GM21737 (cell line): ENCODE measurements around the gene CHCHD2.
"Not testable (repeated sequence)": the region's sequence is repeated elsewhere in the genome, so short reads cannot be mapped to it uniquely, and the experiment has no call there.

ENCODE experiments used
- ATAC-seq: cut with Tn5 transposase; IDR thresholded peaks from one replicate; pipeline ENCODE4 v1.9.1; 2021; ENCODE audit warnings: mild to moderate bottlenecking, moderate library complexity; ENCODE audit not compliant: unreplicated experiment

CHCHD2 gene, protein sequence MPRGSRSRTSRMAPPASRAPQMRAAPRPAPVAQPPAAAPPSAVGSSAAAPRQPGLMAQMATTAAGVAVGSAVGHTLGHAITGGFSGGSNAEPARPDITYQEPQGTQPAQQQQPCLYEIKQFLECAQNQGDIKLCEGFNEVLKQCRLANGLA

DNA sequence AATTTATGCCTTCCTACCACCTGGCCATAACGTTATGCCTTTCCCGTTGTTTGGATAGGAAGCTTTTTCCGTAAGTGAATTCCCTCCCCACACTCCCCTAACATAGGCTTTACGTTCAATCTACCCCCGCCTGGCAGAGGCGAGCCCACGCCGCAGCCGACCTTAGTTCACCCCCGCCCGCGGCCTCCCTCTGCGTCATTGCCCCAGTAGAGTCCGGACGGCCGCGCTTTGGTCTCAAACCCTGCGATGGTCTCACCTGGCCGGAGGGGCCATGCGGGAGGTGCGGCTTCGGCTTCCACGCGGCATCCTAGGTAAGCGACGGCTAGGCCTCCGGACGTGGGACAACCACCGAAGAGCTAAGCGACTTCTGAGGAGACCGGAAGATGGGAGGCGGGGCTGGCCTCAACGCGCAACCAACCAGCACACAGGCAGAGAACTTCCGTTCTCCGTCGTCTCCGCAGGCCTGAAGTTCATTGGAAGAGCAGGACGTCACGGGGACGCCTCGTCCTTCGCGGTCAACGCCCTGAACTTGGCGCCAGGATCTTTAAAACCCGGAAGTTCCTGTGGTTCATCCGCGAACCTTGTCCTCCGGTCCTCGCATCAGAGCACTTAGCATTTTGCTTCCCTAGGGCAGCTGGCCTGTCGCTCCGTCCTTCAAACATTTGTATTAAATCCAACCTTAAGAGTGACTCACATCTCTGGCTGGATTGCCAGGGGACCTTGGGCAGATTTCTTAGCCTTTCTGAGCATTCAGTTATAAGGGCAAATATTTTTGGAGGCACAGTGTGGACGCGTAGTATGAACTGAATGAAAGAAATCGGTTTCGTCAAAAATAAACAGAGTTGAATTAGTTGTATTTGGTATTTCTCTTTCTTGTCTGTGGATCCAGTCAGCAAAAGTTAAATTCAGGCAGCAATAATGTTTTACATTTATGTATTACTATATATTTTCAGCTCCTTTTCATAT lies at the start of gene CHCHD2:
Gene CHCHD2 (minus strand): TSS at position 369 of the 966 bp plus-strand sequence. CDS start 63 bp downstream, at position 306.
- ATAC-seq, result peak; percentile 100

DNA sequence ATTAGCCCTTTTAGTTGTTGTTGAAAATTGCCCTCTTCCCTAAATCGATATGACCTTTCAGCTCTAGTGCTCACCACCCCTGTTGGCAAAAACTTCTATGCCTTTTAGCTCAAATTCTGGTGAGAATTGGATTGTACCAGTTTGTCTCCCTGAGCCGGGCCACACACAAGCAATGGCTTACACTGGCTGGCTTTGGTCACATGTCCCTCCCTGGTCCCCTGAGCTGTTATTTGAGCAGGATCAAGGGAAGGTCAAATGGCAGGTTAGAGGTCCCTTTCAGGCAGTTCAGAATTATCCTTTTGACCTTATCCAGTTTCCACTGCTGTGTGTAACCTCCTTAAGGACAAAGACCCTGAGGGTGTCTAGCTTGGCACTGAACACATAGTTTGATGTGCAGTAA lies 24.8 kb upstream of the CHCHD2 start:
- not testable (repeated sequence) for ATAC-seq

DNA sequence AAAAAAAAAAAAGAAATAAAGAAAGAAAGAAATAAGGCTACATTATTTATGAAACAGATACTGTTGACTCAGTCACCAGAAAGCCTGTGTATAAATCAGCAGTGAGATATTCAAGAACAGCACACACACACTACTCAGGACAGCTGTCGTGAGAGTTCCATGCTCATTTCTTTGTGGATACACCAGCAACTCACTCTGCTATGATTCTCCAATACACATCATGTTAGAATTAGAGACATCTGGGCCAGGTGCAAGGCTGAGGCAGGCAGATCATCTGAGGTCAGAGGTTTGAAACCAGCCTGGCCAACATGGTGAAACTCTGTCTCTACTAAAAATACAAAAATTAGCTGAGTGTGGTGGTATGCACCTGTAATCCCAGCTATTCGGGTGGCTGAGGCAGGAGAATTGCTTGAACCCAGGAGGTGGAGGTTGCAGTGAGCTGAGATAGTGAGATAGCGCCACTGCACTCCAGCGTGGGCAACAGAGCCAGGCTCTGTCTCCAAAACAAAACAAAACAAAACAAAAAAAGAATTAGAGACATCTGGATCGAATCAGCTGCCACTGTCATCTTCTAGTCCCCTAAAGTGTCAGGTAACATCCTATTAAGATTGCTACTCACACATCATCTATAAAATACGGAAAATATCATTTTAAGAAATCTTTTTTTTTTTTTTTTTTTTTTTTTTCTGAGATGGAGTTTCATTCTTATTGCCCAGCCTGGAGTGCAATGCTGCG lies 21.1 kb upstream of the CHCHD2 start:
- ATAC-seq, result no peak

DNA sequence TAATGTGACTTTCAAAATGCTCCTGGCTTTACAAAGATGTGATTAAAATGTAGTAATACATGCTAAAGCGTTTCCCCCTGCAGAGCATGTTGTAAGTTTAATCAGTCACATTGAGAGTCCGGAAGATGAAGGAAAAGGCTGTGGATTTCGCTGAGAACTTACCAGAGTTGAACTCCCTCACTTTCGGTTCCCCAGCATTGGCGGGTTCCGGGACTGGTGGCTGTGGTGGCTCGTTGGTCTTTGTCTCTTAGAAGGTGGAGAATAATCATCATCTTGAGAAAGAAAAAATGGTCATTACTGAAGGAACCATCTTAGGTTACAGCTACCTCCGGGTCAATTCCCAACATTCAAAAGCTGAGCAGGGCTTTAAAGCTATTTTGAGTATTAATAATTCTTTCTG lies 19.6 kb upstream of the CHCHD2 start:
- ATAC-seq, result no peak

DNA sequence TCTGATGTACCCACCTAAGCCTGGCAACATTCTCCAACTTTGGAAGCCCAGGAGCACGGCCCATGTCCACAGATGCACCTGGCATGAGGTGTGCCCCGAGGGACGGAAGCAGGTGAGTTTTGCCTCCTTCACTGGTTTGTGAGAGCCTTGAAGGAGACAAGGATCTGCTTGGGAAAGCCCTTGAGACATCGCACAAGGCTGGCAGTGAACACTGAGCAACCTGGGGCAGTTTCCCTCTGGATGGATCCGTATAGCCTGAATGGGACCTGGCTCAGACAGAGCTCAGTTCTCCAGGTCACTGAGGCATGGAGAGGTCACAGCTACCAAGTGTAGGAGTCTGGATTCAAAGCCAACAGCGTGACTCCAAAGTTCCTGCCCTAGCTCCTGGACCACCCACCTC lies 18.7 kb upstream of the CHCHD2 start:
- ATAC-seq, result no peak

DNA sequence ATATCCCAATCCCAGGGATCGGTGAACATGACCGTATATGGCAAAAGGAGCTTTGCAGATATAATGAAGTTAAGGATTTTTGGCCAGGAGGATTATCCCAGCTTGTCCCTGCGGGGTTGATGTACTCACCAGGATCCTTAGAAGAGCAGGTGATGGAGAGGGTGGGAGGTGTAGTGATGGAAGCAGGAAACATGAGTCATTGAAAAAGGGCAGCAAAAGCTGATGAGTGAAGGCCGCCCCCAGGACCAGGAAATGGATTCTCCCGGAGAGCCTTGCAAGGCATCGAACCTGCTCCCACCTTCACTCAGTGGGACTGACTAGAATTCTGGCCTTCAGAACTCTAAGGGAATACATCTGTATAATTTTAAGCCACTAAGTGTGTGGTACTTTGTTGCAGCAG lies 15.2 kb upstream of the CHCHD2 start:
- no peak for ATAC-seq

DNA sequence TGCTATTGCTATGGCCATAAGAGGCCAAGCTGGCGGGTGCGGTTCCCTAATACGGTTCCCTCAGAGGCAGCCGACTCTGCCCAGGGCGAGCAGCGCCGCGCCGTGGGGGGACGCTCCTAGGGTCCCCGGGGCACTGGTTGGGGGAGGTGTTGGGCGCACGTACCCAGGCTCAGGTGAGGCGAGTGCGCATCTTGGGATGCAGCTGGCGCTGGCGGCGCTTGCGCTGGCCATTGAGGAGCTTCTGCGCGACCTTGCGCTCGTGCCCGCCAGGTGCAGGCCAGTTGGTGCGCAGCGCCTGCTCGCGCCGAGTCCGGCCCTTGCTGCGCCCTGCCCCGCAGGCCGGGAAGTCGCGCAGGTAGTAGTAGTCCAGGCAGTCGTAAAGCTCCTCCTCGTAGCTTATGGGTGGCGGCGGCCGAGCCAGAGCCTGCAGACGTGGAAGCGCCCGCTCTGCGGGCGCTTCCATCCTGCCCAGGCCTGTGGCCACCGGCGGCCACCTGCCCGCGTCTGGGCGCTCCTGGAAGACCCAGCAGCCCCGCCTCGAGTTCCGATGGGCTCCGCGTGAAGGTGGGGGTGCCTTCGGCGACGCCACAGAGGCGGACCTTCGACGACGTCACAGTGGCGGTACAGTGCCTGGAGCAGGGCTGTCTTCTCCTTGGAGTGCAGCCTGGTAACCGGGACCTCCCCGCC lies 9.7 kb upstream of the CHCHD2 start, which contains the start of gene NUPR2:
Gene NUPR2 (minus strand): TSS at position 566 of the 687 bp plus-strand sequence. CDS start 103 bp downstream, at position 463.
- no peak for ATAC-seq

DNA sequence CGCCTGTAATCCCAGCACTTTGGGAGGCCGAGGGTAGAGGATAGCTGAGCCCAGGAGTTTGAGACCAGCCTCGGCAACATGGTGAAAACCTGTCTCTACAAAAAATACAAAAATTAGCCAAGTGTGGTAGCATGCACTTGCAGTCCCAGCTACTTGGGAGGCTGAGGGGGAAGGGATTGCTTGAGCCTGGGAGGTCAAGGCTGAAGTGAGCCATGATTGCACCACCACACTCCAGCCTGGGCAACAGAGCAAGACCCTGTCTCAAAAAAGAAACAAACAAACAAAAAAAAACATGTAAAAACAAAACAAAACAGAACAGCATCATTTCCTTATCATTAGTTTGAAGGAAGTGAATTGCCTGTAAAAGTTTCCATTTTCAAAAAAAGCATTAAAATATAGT lies 6.0 kb upstream of the CHCHD2 start:
- not testable (repeated sequence) for ATAC-seq

DNA sequence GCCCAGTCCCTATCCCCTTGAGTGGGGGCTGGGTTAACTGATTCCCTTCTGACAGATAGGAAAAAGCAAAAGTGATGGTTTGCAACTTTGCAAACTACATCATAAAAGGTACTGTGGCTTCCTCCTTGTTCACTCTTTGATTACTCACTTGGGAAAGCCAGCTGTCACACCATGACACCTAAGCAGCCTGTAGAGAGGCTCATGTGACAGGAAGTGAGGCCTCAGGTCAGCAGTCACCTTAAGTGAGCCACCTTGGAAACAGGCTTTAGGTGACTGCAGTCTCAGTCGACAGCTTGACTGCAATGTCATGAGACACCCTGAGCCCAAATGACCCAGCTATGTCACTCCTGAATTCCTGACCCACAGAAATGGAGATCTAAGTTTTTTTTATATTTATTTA lies 4.3 kb upstream of the CHCHD2 start:
- ATAC-seq, result no peak

DNA sequence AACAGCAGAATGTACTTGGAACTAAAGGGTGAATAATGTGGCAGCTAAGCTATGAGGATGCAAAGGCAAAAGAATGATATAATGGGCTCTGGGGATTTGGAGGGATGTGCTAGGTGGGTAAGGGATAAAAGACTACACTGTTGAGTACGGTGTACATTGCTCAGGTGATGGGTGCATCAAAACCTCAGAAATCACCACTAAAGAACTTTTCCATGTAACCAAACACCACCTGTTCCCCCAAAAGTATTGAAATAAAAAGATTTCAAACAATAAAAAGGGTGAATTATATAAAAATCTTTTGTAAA lies 1.6 kb upstream of the CHCHD2 start:
- ATAC-seq, result no peak

DNA sequence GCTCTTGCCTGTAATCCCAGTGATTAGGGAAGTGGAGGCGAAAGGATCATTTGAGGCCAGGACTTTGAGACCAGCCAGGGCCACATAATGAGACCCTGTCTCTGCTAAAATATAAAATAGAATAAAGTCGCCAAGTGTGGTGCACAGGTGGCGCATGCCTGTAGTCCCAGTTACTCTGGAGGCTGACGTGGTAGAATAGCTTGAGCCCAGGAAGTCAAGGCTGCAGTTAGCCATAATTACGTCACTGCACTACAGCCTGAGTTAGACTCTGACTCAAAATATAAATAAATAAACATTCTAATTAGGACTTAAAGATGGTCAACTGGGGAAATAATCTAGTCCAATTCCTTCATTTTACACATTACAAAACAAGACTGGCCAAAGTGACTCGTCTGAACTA lies 768 bp downstream of the CHCHD2 start:
- no peak for ATAC-seq

DNA sequence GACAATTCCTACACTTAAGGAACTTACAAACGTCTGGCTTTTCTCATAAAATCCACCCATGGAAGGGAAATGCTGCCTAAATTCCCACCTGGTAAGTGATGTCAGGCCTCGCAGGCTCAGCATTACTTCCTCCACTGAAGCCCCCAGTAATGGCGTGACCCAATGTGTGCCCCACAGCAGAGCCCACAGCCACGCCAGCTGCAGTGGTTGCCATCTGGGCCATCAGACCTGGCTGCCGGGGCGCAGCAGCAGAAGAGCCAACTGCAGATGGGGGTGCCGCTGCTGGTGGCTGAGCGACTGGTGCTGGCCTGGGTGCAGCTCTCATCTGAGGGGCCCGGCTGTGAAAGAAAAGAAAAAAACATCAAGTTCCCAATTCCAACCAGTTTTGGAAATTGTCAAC lies 2.1 kb downstream of the CHCHD2 start:
- ATAC-seq, result not testable (repeated sequence)

DNA sequence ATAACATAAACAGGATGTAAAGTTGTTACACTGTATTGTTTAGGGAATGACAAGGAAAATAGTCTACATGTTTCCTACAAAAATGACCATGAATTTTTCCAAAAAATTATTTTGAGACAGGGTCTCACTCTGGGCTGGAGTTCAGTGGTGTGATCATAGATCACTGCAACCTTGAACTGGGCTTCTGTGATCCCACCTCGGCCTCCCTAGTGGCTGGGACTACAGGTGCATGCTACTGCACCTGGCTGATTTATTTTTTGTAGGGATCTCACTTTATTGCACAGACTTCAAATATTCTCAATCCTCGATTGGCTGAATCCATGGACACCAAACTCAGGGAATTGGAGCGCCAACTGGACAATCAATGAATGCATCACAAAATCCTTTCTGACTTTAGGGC lies 6.6 kb downstream of the CHCHD2 start:
- no peak for ATAC-seq

DNA sequence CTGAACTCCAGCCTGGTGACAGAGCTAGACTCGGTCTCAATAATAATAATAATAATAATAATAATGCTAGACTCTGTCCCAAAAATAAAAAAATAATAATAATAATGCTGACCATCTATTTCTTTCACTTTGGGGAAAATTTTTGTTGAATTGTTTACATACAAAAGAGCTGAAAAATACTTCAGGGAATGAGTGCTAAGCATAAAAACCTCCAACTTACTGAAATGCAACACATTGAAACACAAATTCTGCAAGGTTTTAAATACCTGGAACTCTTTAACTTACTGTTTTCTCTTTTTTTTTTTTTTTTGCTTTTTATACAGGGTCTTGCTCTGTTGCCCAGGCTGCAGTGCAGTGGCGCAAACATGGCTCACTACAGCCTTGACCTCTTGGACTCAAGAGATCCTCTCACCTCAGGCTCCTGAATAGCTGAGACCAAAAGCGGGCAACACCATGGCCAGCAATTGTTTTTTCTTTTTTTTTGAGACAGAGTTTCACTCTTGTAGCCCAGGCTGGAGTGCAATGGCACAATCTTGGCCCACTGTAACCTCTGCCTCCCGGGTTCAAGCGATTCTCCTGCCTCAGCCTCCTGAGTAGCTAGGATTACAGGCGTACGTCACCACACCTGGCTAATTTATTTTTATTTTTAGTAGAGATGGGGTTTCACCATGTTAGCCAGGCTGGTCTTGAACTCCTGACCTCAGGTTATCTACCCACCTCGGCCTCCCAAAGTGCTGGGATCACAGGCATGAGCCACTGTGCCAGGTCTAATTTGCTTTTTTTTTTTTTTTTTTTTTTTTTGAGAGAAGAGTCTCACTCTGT lies 7.9 kb downstream of the CHCHD2 start:
- not testable (repeated sequence) for ATAC-seq

DNA sequence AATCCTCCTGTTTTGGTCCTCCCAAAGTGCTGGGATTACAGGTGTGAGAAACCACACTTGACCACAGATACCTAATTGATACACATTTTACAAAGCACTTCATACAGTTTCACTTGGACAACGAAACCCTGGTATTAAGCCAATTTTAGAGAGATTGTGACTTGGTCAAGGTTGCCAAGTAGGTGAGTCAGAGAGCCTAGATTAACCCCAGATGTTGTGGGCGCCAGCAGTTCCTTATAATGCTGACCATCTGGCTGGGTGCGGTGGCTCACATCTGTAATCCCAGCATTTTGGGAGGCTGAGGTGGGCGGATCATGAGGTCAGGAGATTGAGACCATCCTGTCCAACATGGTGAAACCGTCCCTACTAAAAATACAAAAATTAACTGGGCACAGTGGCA lies 8.6 kb downstream of the CHCHD2 start:
- no peak for ATAC-seq

DNA sequence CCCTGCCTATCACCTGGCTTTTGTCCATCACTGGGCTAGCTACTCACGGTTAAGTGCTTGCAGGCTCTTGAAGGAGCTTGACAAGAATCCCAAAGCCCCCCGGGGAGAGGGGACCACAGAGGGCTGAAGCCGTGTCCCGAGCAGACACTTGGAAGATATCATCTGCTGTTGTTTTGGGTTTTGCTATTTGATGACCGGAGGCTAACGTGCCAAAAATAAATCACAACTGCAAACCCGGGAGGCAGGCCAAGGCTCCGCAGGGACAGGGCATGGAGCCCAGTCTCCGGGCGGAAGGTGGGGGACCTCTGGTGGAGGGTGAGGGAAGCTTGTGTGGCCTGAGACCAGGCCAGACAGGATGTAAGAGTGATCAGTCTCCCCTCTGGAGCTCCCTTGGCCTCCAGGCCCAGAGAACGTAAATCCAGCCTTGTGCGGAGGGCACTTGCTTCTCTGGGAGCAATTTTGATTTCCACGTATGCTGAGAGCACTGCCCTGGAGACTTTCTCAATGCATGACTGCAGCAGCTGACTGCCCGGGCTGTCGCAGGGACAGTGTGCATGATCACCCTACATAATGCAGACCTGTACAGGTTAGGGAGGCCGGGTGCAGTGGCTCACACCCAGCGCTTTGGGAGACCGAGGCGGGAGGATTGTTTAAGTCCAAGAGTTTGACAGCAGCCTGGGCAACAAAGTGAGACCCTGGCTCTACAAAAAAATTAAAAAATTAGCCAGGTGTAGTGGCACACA lies 13.3 kb downstream of the CHCHD2 start, which contains the start of gene PHKG1:
Gene PHKG1 (minus strand): TSS at position 164 of the 743 bp plus-strand sequence. CDS start 4,011 bp downstream, outside the sequence.
- no peak for ATAC-seq

DNA sequence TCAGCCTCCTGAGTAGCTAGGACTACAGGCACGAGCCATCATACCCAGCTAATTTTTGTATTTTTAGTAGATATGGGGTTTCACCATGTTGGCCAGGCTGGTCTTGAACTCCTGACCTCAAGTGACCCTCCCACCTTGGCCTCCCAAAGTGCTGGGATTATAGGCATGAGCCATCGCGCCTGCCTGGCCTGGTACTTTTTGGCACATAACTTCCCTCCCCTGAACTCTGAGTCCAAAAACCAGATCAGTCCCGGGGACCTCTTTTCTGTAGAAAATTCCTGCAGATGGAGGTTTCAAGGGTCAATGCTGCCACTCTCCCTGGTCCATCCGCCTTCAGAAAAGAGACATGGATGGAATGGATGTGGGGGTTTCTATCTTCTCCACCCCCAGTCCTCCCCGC lies 13.9 kb downstream of the CHCHD2 start:
- not testable (repeated sequence) for ATAC-seq

DNA sequence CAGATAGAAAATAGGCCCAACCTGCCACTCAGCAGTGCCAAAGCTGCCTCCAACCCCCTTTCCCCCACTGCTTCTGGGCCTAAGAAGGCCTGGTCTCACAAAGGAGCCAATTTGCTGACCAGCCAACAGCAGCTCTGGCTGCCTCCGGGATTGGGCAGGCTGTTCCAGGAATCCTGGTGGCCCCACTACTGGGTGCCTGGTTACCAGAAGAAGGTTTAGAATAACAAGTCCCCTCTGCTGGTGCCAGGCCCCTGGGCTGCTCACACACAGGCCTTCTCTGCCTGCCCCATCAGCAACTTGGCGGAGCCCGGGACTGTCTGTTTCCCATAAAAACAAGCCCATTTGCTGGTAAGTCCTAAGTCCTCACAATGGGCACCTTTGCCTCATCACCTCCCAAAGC lies 14.7 kb downstream of the CHCHD2 start:
- no peak for ATAC-seq

DNA sequence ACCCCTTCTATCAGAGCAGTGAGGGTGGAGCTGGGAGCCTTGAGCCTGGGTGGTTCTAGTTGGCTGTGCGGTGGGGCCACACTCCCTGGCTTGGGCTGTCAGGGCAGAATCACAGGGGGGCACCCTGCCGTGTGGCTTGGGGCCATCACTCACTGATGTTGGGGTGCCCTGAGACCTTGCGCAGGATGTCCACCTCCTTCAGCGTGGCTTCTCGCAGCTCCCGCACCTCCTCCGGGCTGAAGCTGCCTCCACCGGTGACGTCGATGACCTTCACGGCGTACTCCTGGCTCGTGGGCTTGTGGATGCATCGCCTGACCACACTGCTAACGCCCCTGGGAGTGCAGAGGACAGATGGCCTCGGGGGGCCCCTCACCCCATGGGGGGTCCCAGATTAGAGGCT lies 18.8 kb downstream of the CHCHD2 start:
- no peak for ATAC-seq
